OCI-LY7 (cell line): ENCODE data around the gene AXIN2. TPM values are rescaled to one million over a fixed set of nuclear protein-coding genes. Genes with fewer than 3 reads are reported as not detected.

Experiments
- BruUV-seq: library from RNA; stranded (reverse); fragments of 400-500 nt; replicated peaks from 2 replicates; lab custom pipeline; 2021; lab: Mats Ljungman, UMichigan
- CTCF ChIA-PET: fragments of 300-600 bp; sonication (Branson Sonifier 250); formaldehyde crosslinking; loops from one replicate; lab custom pipeline; 2022; ENCODE audit warnings: antibody characterized with exemption; ENCODE audit not compliant: unreplicated experiment; lab: Charles Lee
- POLR2A ChIA-PET: fragments of 300-600 bp; sonication (Branson Sonifier 250); formaldehyde crosslinking; loops from one replicate; lab custom pipeline; 2022; ENCODE audit warnings: antibody characterized with exemption; lab: Charles Lee
- DNase-seq: peaks from one replicate; pipeline ENCODE4 v3.0.0-alpha.2; 2015; ENCODE audit warnings: low spot score
- H2AFZ ChIP-seq: fragments of 200-600 bp; sonication (generic), shearing (Covaris generic); 2 replicates; pipeline ENCODE4 v1.6.1; 2014; ENCODE audit warnings: mild to moderate bottlenecking, antibody characterized with exemption, low read length, moderate library complexity
- H3K27ac ChIP-seq: fragments of 200-600 bp; sonication (generic); 2 replicates; pipeline ENCODE4 v1.5.1; 2014; ENCODE audit warnings: mixed run types, low read depth, mild to moderate bottlenecking, moderate library complexity, low read length, inconsistent platforms; ENCODE audit not compliant: poor library complexity, severe bottlenecking
- H3K36me3 ChIP-seq: fragments of 200-600 bp; sonication (generic); 2 replicates; pipeline ENCODE4 v1.6.1; 2014; ENCODE audit warnings: mild to moderate bottlenecking, antibody characterized with exemption, low read length, moderate library complexity, mixed read lengths; ENCODE audit not compliant: insufficient read depth
- H3K4me1 ChIP-seq: fragments of 200-600 bp; sonication (generic); 2 replicates; pipeline ENCODE4 v1.5.1; 2014; ENCODE audit warnings: mild to moderate bottlenecking, low read length; ENCODE audit not compliant: insufficient read depth, poor library complexity, severe bottlenecking
- H3K4me2 ChIP-seq: fragments of 200-600 bp; sonication (generic); 2 replicates; pipeline ENCODE4 v1.6.1; 2014; ENCODE audit warnings: mild to moderate bottlenecking, low read length
- H3K4me3 ChIP-seq: fragments of 200-600 bp; sonication (generic); 2 replicates; pipeline ENCODE4 v1.5.1; 2014; ENCODE audit warnings: mild to moderate bottlenecking, low read depth, low read length; ENCODE audit not compliant: poor library complexity, severe bottlenecking
- H3K79me2 ChIP-seq: fragments of 200-600 bp; sonication (generic); 2 replicates; pipeline ENCODE4 v1.6.1; 2016; ENCODE audit warnings: low read depth, mild to moderate bottlenecking, low read length, moderate library complexity, mixed read lengths; ENCODE audit not compliant: insufficient read depth
- H3K9me2 ChIP-seq: fragments of 200-600 bp; sonication (generic); 2 replicates; pipeline ENCODE4 v1.6.1; 2016; ENCODE audit warnings: mild to moderate bottlenecking, low read length, mixed read lengths; ENCODE audit not compliant: insufficient read depth
- H3K9me3 ChIP-seq: fragments of 200-600 bp; sonication (generic); 2 replicates; pipeline ENCODE4 v1.6.1; 2014; ENCODE audit warnings: mild to moderate bottlenecking, mixed run types, low read length, mixed read lengths
- H4K20me1 ChIP-seq: fragments of 200-600 bp; sonication (generic); 2 replicates; pipeline ENCODE4 v1.6.1; 2014; ENCODE audit warnings: mild to moderate bottlenecking, antibody characterized with exemption, low read length, moderate library complexity, mixed read lengths; ENCODE audit not compliant: insufficient read depth
- EZH2phosphoT487 ChIP-seq: fragments of 200-600 bp; sonication (generic); IDR thresholded peaks from 2 replicates; pipeline ENCODE4 v1.6.1; 2018; ENCODE audit warnings: low read depth, borderline replicate concordance, mild to moderate bottlenecking, mixed run types, antibody characterized with exemption, low read length, moderate library complexity, mixed read lengths
- intact Hi-C: fragments of 100-400 bp; cut with micrococcal nuclease; formaldehyde crosslinking; loops from one replicate; pipeline ENCODE4 v1.10.0; 2022; ENCODE audit not compliant: unreplicated experiment
- total RNA-seq, 2 experiments: library from RNA; depleted of rRNA in 1 of 2; stranded (reverse); fragments of >200 nt in 1 of 2; shearing (Covaris generic) in 1 of 2; gene quantifications; 2 replicates each; pipeline ENCODE4 v1.2.3, GENCODE V29; 2014 to 2022
- TF ChIP-seq, protein P1 (sequence below): fragments of 200-600 bp; sonication (generic); conservative IDR thresholded peaks from 2 replicates; pipeline ENCODE4 v1.5.1; 2014; ENCODE audit warnings: mild to moderate bottlenecking, antibody characterized with exemption, low read length, moderate library complexity, mixed read lengths

The AXIN2 gene
- total RNA-seq, 2 experiments from 2014 or later: 8.5 TPM

DNA sequence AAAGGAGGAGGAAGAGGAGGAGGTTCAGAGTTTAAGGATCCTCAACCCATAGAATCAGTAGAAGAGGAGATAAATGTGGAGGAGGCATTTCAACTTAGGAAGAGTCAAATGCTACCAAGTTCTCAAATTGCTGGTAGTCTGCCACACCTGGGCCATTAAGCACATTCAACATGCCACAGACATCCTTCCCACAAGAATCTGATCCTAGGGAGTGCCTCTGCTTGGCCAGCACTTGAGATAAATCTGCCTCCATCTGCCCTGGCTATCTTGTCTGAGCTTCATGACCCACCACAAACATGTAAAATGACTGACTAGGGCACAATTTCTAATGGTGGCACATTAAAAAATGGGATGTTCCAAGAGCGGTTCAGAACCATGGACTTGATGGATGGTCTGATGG is 37.3 kb upstream of the AXIN2 start:
- TF ChIP-seq, protein P1, sequence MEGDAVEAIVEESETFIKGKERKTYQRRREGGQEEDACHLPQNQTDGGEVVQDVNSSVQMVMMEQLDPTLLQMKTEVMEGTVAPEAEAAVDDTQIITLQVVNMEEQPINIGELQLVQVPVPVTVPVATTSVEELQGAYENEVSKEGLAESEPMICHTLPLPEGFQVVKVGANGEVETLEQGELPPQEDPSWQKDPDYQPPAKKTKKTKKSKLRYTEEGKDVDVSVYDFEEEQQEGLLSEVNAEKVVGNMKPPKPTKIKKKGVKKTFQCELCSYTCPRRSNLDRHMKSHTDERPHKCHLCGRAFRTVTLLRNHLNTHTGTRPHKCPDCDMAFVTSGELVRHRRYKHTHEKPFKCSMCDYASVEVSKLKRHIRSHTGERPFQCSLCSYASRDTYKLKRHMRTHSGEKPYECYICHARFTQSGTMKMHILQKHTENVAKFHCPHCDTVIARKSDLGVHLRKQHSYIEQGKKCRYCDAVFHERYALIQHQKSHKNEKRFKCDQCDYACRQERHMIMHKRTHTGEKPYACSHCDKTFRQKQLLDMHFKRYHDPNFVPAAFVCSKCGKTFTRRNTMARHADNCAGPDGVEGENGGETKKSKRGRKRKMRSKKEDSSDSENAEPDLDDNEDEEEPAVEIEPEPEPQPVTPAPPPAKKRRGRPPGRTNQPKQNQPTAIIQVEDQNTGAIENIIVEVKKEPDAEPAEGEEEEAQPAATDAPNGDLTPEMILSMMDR: no peak
- no peak for TF ChIP-seq EZH2phosphoT487
- no peak overlapping the region for H2AFZ ChIP-seq
- H3K4me1 ChIP-seq: no peaks in the 10 kb centered on the region
- CTCF ChIA-PET: no interaction called here
- no peaks in the 10 kb centered on the region for H3K9me3 ChIP-seq
- no peaks in the 10 kb centered on the region for H3K36me3 ChIP-seq
- no peak overlapping the region for H3K27ac ChIP-seq
- POLR2A ChIA-PET: no interaction called here
- H4K20me1 ChIP-seq: no peaks in the 10 kb centered on the region
- H3K4me2 ChIP-seq: no peak overlapping the region
- DNase-seq: no peak
- BruUV-seq: no TSS peak
- no peak overlapping the region for H3K4me3 ChIP-seq
- no peaks in the 10 kb centered on the region for H3K79me2 ChIP-seq
- H3K9me2 ChIP-seq: no peaks in the 10 kb centered on the region
- intact Hi-C loops: no loop called here

DNA sequence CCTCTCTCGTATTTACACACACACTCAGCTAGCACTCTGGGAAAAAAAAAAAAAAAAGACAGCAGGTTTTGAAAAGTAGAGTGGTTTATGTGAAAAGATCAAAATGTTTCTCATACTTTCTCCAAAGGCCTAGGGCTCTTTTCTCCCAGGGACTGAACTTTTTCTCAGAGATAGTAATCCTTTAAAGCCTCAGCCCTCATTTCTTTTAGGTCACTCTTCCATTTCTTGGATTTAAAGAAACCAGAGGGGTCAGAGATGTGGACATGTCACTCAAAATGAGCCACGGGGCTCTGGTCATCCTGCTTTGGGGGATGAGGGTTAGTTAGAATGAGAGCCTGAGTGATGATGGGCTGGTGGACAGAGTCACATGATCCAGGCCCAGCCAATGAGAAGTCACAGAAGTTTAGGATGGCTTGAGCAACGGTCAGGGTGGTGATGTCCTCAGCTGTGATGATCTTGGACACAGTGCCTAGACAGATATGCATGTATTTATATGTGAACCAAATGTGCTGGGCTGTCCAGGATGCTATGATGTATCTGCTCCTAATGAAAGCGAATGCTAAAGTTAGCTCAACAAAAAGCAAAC is 33.7 kb upstream of the AXIN2 start:
- no peaks in the 10 kb centered on the region for H3K4me1 ChIP-seq
- H3K36me3 ChIP-seq: no peaks in the 10 kb centered on the region
- H3K9me2 ChIP-seq: no peaks in the 10 kb centered on the region
- H2AFZ ChIP-seq: 0 out of 2 replicates have a peak overlapping the region, but pooled peaks have one; percentile 16
- intact Hi-C loops: no loop called here
- no peak overlapping the region for H3K4me3 ChIP-seq
- no peak overlapping the region for H3K27ac ChIP-seq
- no peak overlapping the region for H3K4me2 ChIP-seq
- no peaks in the 10 kb centered on the region for H4K20me1 ChIP-seq
- H3K9me3 ChIP-seq: no peaks in the 10 kb centered on the region
- CTCF ChIA-PET: no interaction called here
- POLR2A ChIA-PET: interaction anchor here (0.6 kb wide), 1 partner anchor 14 kb away, joined by 3 read pairs; no protein-coding TSS in a partner anchor
- no TSS peak for BruUV-seq
- no peak for DNase-seq
- no peaks in the 10 kb centered on the region for H3K79me2 ChIP-seq
- TF ChIP-seq EZH2phosphoT487: no peak
- TF ChIP-seq, protein P1: no peak
